DMS 273 (cell line): ENCODE measurements around the gene CAPZA1.

Experiments
- DNase-seq: peaks from one replicate; lab custom pipeline; 2025; ENCODE audit not compliant: unreplicated experiment; lab: John Stamatoyannopoulos, UW

Gene CAPZA1

GRCh38 chr1:112675728-112676381 lies 56.2 kb downstream of the CAPZA1 start:
- no peak for DNase-seq

- no peak for DNase-seq
These were observed 56.9 kb downstream of the CAPZA1 start for GRCh38 chr1:112676543-112676942.

GRCh38 chr1:112677501-112677900 lies 57.9 kb downstream of the CAPZA1 start:
- no peak for DNase-seq

- DNase-seq: no peak
These were observed 59.0 kb downstream of the CAPZA1 start for GRCh38 chr1:112678605-112679004.

GRCh38 chr1:112685913-112686312 lies 66.3 kb downstream of the CAPZA1 start:
- DNase-seq: no peak

GRCh38 chr1:112686417-112686816 lies 66.8 kb downstream of the CAPZA1 start:
- no peak for DNase-seq

GRCh38 chr1:112686835-112687234 lies 67.2 kb downstream of the CAPZA1 start:
- no peak for DNase-seq

GRCh38 chr1:112687361-112687760 lies 67.7 kb downstream of the CAPZA1 start:
- no peak for DNase-seq

- no peak for DNase-seq
These were observed 68.3 kb downstream of the CAPZA1 start for GRCh38 chr1:112687785-112688496.

- DNase-seq: no peak
These were observed 69.2 kb downstream of the CAPZA1 start for GRCh38 chr1:112688781-112689193.

- no peak for DNase-seq
These were observed 69.7 kb downstream of the CAPZA1 start for GRCh38 chr1:112689196-112689841.

GRCh38 chr1:112689842-112690237 lies 70.2 kb downstream of the CAPZA1 start:
- no peak for DNase-seq

- no peak for DNase-seq
These were observed 73.0 kb downstream of the CAPZA1 start for GRCh38 chr1:112692681-112693080.

- no peak for DNase-seq
These were observed 74.2 kb downstream of the CAPZA1 start for GRCh38 chr1:112693821-112694220.

- no peak for DNase-seq
These were observed 74.8 kb downstream of the CAPZA1 start for GRCh38 chr1:112694363-112694929.

GRCh38 chr1:112695276-112695675 lies 75.6 kb downstream of the CAPZA1 start:
- DNase-seq: no peak

GRCh38 chr1:112696578-112697314 lies 77.1 kb downstream of the CAPZA1 start:
- DNase-seq: no peak

- DNase-seq: no peak
These were observed 78.2 kb downstream of the CAPZA1 start for GRCh38 chr1:112697781-112698201.

- peak; percentile 42 for DNase-seq
These were observed 79.0 kb downstream of the CAPZA1 start for GRCh38 chr1:112698366-112699310.
